ENCODE measurements around the gene FLOT2.
A peak's percentile ranks its signal among the peaks of the same experiment; 100 is the strongest.
"Not testable (repeated sequence)": the region's sequence is repeated elsewhere in the genome, so short reads cannot be mapped to it uniquely, and the experiment has no call there.

The FLOT2 gene

GRCh38 chr17:28908640-28909167 is 11.2 kb upstream of the FLOT2 start:
- H3K4me3 ChIP-seq (ENCODE audit: low read length), result no peak overlapping the region
- DNase-seq (ENCODE audit: low read depth), result no peak
- TF ChIP-seq, protein P1, sequence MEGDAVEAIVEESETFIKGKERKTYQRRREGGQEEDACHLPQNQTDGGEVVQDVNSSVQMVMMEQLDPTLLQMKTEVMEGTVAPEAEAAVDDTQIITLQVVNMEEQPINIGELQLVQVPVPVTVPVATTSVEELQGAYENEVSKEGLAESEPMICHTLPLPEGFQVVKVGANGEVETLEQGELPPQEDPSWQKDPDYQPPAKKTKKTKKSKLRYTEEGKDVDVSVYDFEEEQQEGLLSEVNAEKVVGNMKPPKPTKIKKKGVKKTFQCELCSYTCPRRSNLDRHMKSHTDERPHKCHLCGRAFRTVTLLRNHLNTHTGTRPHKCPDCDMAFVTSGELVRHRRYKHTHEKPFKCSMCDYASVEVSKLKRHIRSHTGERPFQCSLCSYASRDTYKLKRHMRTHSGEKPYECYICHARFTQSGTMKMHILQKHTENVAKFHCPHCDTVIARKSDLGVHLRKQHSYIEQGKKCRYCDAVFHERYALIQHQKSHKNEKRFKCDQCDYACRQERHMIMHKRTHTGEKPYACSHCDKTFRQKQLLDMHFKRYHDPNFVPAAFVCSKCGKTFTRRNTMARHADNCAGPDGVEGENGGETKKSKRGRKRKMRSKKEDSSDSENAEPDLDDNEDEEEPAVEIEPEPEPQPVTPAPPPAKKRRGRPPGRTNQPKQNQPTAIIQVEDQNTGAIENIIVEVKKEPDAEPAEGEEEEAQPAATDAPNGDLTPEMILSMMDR (conservative IDR thresholded peaks at IDR 0.05; ENCODE audit: low read depth, low read length), result no peak

DNA sequence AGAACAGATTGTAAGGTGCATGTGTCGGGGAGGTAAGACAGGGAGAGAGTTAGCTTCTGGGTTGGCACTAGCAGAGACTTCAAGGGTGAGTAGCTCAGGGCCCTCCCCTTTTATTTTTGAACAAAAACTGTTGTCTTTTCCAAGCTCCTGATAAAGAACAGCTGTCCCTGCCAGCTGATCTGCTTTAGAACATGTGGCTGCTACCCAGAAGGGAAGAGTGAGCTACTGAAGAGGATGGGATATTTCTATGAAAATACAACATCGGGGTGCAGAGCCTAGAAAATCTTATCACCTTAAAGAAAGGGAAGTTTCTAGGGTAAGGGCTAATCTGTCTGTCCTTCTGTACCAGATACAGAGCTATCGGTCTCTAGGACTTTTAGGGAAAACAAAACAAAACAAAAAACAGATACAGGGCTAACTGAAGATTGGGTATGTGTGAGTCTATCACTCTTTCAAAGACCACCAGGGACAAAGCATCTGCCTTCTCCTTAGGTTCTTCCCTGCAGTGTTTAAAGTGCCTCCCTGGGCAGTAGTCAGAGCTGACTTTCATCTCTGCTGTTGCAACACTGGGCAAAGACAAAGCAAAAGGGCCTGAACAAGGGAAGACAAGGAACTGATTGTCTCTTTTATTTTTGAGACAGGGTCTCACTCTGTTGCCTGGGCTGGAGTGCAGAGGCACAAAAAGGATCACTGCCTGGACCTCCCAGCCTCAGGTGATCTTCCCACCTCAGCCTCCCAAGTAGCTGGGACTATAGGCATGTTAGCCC is 10.4 kb upstream of the FLOT2 start:
- TF ChIP-seq, protein P1 (conservative IDR thresholded peaks at IDR 0.05; ENCODE audit: low read depth, low read length), result no peak
- H3K4me3 ChIP-seq (ENCODE audit: low read length), result no peak overlapping the region
- no peak for DNase-seq (ENCODE audit: low read depth)

- TF ChIP-seq, protein P1 (conservative IDR thresholded peaks at IDR 0.05; ENCODE audit: low read depth, low read length), result no peak
- H3K4me3 ChIP-seq (ENCODE audit: low read length), result no peak overlapping the region
- DNase-seq (ENCODE audit: low read depth), result no peak
These were observed 9.3 kb upstream of the FLOT2 start for GRCh38 chr17:28906706-28907438.

- no peak for DNase-seq (ENCODE audit: low read depth)
- no peak overlapping the region for H3K4me3 ChIP-seq (ENCODE audit: low read length)
- TF ChIP-seq, protein P1 (conservative IDR thresholded peaks at IDR 0.05; ENCODE audit: low read depth, low read length), result no peak
These were observed 8.7 kb upstream of the FLOT2 start for GRCh38 chr17:28906276-28906675.

GRCh38 chr17:28904800-28905199 is 7.3 kb upstream of the FLOT2 start:
- TF ChIP-seq, protein P1 (conservative IDR thresholded peaks at IDR 0.05; ENCODE audit: low read depth, low read length), result no peak
- H3K4me3 ChIP-seq (ENCODE audit: low read length), result no peak overlapping the region
- DNase-seq (ENCODE audit: low read depth), result no peak

DNA sequence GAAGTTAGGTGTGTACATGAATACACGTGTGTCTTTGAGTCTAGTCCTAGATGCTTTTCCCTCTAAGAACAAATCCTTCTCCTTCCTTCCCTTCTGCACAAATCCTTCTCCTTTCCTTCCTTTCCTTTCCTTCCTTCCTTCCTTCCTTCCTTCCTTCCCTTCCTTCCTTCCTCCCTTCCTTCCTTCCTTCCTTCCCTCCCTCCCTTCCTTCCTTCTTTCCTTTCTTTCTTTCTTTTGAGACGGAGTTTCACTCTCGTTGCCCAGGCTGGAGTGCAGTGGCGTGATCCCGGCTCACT is 6.0 kb upstream of the FLOT2 start:
- H3K4me3 ChIP-seq (ENCODE audit: low read length); DNase-seq (ENCODE audit: low read depth): not testable (repeated sequence)

DNA sequence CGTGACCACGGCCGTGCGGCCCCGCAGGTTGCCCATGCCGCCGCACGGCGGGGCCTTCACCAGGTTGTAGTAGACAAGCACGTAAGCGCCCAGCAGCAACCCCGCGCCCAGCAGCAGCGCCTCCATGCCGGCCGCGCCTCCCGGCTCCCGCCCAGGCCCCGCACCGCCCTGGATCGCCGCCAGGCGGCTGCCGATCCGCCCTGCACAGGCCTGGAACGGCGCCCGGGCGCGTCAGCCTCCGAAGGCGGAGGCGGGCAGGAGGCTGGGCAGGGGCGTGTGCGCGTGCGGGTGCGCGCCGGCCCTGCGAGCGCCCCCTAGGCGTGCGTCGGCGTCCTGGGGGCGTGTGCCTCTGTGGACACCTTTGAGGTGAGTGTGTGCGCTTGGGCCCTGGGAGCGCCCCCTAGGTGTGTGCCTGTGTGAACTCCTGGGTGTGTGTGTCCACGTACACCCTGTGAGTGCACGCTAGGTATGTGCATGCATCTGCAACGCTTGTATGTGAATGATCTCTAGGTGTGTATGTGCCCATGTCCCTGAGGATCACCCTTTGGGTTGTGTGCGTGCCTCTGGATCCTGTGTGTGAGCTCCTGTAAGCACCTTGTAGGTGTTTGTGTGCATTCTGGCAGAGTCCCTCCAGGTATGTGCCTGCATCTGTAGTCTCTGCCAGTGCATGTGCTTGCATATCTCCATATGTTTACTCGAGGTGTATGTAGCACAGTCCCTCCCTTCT is 5.4 kb upstream of the FLOT2 start, which contains the start of gene DHRS13:
DHRS13 (minus strand) TSS at position 261 of the 727 bp plus-strand sequence; CDS start at position 126, 135 bp downstream.
- peak within 1 kb of the TSS; percentile 53 for H3K4me3 ChIP-seq (ENCODE audit: low read length)
- TF ChIP-seq, protein P1 (conservative IDR thresholded peaks at IDR 0.05; ENCODE audit: low read depth, low read length), result peak; percentile 74
- peak; percentile 67 for DNase-seq (ENCODE audit: low read depth)
